HG03571 (cell line): ENCODE data around the gene TNRC6A.
A peak's percentile ranks its signal among the peaks of the same experiment; 100 is the strongest.
"Not testable (repeated sequence)": the region's sequence is repeated elsewhere in the genome, so short reads cannot be mapped to it uniquely, and the experiment has no call there.

ENCODE experiments used
- ATAC-seq: cut with Tn5 transposase; IDR thresholded peaks from one replicate; pipeline ENCODE4 v1.9.1; 2021; ENCODE audit not compliant: unreplicated experiment

TNRC6A gene

DNA sequence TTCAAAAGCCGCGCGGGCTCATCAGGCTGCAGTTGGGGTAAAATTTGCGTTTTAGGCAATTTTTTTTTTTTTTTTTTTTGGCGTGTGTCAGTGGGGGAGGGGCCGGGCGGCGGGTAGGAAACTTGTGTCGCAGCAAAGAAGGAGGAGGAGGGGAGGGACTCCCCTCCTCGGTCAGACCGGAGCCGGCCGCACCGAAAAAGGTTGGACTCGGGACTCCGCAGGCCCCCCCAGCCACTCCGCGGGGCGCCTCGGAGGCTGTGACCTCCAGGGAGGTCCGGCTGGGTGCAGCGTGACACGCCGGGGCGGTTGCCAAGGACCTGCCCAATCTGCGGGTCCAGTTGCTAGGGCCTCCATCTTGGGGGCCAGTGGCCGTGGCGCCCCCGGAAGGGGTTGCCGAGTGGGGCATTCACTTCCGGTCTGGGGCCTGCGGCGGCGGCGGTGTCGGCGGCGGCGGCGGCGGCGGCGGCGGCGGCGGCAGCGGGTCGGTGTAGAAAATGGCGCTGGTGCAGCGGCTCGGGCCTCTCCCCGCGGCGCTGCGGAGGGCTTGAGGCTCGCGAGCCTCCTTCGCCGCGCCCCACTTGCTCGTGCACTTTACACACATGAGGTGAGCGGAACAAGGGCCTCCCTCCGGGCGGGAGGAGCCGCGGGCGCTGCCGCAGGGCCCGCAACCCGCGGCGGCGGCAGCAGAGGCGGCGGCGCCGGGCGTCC, at the start of gene TNRC6A:
TNRC6A (plus strand) TSS at position 409 of the 708 bp plus-strand sequence; CDS start at position 600, 191 bp downstream.
- peak; percentile 92 for ATAC-seq

DNA sequence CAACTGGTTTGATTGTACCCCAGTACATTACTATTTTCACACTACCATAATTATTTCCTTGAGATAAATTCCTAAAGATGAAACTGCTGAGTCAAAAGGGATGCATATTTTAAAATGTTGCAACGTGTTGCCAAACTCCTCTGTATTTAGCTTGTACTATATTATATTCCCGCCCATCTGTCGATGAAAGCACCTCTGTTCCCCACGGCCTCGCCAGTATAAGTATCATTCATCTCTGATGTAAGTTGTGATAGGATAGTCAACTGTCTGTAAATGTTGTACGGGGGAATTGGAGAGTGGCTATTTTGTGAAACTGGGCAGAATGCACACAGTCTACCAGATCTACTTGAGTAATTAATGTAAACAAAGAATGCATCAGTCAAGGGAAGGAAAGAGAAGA, 47.7 kb upstream of the TNRC6A start:
- no peak for ATAC-seq

DNA sequence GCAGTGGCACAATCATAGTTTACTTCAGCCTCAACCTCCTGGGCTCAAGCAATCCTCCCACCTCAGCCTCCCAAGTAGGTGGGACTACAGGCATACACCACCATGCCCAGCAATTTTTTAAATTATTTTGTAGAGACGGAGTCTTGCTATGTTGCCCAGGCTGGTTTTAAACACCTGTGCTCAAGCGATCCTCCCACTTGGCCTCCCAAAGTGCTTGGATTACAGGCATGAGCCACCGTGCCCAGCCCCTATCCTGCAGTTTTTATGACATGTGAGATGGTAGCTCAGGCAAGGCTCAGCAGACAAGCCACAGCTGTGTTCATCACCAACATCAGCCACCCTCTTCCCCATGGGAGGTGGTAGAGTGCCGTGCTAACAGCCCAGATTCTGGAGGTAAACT, 46.2 kb upstream of the TNRC6A start:
- no peak for ATAC-seq

DNA sequence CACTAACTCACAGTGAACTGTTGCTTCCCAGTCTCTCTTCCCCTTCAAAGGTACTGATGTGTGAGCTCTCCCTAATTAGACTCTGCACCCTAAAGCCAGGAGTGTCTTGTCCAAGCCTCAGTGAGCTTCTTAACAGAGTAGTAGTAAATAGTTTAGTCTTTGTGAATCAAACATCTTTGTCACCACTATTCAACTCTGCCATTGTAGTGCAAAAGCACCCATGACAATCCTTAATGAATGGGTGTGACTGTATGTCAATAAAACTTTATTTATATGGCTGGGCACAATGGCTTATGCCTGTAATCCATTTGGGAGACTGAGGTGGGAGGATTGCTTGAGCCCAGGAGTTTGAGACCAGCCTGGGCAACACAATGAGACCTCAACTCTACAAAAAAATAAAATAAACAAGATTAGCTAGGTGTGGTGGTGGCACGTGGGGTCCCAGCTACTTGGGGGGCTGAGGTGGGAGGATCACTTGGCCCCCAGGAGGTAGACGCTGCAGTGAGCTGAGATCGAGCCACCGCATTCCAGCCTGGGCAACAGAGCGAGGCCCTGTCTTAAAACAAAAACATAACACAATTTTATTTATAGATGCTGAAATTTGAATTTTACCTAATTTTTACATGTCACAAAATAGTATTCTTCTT, 45.5 kb upstream of the TNRC6A start:
- no peak for ATAC-seq

DNA sequence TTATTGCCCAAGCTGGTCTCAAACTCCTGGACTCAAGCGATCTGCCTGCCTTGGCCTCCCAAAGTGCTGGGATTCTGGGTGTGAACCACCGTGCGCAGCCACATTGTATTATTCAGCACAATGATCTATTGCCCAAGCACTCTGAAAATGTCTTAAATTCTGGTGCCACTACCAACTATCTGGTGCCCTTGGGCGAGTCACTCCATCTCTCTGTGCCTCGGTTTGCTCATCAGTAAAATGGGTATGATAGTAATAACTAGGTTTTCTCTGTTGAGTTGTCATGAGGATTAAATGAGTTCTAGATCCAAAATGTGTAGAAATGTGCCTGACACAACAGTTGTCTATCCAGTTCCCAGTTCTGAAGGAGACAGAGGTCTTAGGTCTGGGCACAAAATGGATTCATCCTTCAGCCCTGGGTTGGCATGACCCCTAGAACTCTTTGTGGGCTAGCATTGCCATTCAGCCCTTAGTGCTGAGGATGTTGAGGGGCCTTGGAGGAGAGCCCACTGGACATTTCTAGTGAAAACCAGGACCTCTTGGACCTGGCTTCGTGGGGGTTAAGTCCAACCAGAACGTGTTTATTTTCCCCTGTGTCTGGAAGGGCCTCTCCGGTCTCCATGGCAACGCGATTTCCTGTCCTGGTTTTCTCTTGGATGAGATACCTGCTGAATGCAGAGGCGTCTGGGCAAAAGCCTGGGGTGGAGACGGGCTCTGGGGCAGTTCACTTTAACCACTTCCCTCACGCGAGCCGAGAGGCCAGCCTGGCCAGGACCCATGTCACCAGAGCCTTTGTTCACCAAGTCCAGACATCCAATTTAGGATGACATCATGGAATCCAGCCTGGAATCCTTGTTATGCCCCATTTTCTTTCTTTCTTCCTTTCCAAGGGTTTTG, 43.7 kb upstream of the TNRC6A start:
- ATAC-seq, result no peak

DNA sequence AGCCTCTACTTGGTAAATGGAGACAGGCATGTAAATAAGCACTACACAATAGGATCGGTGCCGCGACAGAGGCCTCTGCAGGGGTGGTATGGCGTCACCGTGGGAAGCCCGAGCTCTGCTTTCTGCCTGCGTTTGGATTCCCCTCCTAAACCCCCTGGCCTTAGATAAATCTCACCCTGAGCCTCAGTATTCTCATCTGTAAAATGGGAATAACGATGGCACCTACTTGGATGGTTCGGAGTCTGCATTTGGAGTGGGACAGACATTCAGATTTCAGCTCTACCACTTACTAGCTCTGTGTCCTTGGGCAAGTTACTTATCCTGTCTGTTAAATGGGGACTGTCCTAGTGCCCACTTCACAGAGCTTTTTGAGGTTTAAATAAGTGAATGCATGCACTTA, 42.8 kb upstream of the TNRC6A start:
- no peak for ATAC-seq

DNA sequence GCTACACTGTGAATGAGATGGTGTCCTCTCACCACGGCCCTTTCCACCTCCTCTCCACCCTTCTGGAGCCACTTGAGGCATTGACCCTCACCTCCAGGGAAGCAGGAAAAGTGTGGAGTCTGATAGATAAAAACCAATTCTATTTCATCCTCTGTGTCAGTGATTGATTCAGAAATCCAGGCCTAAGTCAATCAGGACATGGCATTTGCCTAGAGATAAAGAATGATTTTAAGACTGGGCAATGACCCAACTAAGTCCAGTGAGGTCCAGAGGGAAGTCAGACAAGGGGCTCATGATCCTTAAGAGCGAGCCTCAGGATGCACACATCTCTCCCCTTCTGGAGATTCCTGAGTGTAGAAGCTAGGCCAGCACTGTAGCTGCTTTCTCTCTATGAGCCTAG, 41.1 kb upstream of the TNRC6A start:
- ATAC-seq, result no peak

DNA sequence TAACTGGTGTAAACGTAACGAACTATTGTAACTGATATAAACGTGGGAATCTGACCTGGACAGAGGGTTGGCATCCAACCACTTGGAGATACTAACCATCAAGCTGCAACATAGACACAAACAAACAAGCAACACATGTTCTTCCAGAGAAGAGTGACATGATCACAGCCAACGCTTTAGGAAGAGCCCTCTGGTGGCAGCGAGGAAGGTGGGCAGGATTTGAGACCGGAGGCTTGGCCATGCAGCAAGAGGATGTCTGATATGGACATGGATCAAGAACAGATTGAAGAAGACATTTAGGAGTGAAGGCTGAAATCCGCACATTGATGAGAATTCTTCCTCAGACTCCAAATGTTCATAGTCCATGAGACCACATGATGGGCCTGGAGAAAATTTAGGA, 40.3 kb upstream of the TNRC6A start:
- no peak for ATAC-seq

DNA sequence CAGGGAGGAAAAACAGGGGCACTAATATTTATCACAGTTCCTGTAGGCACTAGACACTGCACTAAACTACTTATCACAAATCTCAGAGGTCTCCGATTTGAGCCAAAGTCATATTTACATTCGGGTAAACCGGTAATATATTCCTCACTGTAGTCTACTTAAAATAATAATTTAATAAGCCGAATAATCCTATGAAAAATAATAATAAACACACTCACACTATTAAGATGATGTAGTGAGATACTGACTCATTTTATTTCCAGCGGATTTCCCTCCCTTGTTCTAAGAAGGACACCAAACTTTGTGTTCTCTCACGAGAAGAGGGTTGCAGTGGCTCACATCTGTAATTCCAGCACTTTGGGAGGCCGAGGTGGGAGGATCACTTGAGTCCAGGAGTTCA, 36.6 kb upstream of the TNRC6A start:
- no peak for ATAC-seq

DNA sequence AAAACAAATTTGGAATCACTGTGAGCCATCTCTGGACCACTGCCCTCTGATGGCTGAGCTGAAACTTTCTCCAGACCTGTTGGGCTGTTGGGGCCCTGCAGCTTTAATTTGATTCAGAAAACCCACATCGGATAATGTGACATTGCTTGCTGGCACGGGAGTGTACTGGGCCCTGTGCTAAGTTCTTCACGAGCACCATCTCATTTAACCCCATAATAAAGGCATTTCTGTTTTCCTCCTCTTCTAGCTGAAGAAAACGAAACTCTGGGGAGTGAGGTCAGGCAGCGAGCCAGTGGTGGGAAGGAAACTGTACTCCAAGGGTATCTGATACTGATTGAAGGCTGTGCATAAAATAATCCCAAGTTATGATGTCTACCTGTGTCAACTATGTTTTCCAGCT, 34.5 kb upstream of the TNRC6A start:
- ATAC-seq, result no peak

DNA sequence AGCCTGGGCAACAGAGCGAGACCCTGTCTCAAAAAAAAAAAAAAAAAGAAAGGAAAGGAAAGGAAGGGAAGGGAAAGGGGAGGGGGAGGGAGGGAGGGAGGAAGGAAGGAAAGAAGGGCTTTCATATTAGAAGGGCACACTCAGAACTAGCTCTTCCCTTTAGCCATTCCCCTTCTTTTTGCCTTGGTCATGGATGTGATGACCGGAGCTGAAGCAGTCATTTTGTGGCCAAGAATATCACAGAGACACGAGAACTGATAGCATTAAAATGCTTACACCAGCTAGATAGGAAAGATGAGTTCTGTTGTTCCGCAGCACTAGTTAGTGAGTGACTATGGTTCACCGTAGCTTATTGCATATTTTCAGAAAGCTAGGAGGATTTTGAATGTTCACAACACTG, 32.8 kb upstream of the TNRC6A start:
- ATAC-seq, result no peak

DNA sequence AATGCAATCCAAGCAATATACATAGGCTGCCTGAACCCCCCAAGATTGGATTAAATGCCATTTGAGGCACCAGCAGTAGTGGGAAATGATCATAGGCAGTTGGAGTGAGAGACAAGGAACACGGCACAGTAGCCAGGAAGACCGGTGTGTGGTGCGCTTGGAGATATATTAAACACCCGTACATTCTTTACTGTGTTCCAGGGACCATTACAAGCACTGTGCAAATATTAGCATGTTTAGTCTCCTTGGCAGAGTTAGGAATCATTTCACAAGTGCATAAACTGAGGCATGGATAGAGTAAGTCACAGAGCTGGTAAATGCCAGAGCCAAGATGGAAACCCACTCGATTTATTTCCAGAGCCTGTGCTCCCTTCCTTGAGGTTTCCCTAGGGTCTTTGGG, 31.1 kb upstream of the TNRC6A start:
- no peak for ATAC-seq

DNA sequence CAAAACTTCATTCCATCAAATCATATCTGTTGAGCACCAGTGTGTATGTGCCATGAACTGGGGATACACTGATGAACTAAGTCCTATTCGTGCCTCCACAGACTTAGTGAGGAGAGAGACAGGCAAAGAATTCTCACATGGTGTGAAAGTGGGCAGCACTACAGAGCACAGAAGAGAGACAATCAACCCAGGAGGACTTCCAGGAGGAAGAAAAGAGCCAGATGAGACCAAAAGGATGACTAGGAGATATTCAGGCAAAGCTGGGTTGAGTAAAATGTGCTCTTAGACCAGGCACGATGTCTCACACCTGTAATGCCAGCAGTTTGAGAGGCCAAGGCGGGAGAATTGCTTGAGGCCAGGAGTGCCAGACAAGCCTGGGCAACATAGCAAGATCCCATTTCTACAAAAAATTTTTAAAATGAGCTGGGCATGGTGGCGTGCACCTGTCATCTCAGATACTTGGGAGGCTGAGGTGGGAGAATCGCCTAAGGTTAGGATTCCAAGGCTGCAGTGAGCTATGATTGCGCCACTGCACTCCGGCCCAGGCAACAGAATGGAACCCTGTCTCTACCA, 30.2 kb upstream of the TNRC6A start:
- no peak for ATAC-seq

DNA sequence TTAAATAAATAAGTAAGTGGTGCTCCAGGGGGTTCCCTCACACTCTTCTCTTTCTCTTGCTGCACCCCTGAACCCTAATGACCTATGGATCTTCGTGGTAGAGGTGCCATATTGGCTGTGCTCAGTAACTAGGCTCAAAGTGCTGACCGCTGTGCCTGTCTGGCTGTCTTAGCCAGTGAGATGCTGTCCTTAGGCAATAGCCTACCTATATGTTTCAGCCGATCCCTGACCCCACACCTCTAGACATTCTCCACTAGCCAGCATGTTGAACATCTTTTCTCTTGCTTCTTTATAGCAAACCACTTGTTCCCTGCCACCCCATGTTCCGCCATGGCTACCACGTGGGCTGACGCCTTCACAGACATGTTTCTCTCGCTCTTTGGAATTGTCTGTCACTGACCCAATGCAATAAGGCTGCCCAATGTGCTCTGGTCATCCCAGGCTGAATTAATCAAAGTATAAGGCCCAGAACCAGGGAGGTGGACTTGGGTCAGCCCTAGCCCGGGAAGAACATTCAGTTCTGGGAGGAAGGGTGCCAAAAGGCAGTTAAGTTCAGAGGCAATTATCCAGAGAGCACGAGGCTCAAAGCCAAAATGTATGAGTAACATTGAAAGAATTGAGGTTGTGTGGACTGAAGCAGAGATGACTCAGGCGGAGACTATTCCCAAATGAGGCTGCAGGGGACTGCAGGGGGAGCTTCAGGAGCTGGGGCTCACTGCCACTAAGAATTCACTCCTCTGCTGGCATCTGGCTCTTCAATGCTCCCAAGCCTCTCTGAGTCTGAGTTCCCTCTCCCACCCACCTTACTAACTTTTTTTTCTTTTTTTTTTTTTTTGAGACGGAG, 28.7 kb upstream of the TNRC6A start:
- ATAC-seq, result no peak

DNA sequence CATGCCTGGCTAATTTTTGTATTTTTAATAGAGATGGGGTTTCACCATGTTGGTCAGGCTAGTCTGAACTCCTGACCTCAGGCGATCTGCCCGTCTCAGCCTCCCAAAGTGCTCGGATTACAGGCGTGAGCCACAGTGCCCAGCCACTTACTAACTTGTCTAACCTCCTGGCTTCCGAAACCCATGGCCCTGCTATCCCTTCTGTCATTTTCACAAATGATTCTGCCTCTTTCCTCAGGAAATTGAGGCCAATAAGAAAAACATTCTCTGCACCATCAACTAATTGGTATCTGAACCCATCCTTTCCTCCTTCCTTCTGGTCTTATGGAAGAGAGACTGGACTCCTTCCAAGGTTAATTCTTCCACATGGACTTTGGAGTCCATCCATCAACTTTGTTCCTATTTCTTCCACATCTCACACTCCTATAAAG, 27.9 kb upstream of the TNRC6A start:
- no peak for ATAC-seq

DNA sequence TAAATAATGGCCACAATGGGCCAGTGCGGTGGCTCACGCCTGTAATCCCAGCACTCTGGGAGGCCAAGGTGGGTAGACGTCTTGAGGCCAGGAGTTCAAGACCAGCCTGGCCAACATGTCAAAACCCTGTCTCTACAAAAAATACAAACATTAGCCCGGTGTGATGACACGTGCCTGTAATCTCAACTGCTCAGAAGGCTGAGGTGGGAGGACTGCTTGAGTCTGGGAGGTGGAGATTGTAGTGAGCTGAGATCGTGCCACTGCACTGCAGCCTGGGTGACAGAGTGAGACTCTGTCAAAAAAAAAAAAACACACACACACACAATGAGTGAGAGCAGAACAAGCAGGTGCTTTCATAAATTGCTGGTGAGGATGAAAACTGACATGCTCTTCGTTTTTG, 21.7 kb upstream of the TNRC6A start:
- ATAC-seq, result not testable (repeated sequence)

DNA sequence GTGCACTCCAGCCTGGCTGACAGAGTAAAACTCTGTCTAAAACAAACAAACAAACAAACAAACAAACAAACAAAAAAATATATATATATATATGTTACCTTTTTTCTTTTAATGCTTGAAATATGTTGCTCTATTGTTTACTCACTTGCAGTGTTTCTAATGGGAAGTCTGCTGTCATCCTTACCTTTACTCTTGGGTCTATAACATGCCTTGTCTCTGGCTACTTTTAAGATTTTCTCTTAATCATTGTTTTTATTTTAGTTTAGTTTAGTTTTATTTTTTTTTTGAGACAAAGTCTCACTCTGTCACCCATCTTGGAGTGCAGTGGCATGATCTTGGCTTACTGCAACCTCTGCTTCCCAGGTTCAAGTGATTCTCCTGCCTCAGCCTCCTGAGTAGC, 16.1 kb upstream of the TNRC6A start:
- no peak for ATAC-seq

DNA sequence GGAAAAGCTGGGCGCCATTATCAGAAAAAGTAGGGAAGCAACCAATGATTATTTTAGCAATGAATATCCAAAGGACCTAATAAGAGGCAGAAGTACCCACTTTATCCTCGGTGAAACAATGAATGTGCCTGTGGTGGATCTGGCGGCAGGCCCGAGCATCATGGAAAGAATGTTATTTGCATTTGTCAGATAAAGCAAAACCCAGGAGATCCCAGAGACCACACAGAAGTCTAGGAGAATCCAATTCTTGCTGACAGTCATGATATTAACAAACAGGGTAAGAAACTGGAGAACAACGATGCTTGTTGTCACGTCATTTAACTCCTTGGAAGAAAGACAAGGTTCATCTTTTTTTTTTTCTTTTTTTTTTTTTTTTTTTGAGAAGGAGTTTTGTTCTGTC, 12.0 kb upstream of the TNRC6A start:
- no peak for ATAC-seq

DNA sequence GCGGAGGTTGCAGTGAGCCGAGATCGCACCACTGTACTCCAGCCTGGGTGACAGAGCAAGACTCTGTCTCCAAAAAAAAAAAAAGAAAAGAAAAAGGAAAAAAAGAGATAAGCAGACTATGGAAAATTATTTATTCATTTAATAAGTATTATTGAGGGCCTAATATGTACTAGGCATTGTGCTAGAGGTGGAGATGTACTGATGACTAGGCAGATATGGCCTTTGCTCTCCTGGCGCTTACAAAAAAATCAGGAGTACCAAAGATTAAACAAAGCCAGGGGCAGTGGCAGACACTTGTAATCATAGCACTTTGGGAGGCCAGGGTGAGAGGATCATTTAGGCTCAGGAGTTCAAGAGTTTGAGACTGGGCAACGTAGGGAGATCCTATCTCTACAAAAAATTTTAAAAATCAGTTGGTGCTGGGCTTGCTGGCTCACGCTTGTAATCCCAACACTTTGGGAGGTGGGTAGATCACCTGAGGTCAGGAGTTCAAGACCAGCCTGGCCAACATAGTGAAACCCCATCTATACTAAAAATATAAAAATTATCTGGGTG, 10.4 kb upstream of the TNRC6A start:
- no peak for ATAC-seq

DNA sequence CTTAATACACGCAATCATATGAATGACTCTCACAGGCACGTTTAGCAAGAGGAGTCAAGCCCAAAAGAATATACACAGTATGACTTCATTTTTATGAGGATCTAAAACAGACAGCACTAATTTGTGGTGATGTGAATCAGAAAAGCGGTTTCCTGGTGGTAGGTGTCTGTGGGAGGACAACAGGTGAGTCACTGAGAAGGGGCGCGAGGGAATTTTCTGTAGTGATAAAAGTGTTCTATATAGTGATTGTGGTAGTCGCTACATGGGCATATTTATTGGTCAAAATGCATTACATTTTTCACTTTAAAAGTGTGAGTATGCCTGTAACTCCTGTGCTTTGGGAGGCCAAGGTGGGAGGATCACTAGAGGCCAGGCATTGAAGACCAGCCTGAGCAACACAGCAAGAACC, 7.6 kb upstream of the TNRC6A start:
- ATAC-seq, result no peak
